ENCODE data around the gene TOLLIP.

Gene TOLLIP

DNA sequence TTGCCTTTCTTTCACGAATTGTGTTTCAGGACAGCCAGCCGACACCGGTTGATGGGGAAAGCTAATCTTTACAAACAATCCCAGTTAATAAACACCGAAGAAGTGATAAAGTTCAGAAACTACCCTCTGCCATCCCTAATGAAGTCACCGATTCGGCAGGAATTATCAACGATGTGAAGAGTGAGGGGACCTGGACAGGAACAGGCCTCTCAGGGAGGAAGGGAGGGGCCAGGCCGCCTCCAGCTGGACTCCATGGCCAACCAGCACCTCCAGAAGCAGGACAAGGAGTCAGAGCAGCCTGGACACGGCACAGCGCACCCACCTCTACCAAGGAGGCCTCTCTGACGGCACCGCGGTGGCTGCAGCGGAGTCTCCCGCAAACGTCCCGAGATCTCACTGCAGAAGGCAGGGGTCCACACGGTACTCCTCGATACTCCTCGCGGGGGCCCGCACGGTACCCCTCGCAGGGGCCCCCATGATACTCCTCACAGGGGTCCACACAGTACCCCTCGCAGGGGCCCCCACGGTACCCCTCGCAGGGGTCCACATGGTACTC is 3.9 kb downstream of the TOLLIP start:
- Histone ChIP-seq H3K4me3 (ENCODE audit: control insufficient read depth in 1 of 7, extremely low read depth in 1 of 7, insufficient read depth in 4 of 7, low read depth in 2 of 7, low read length in 6 of 7) (no peak overlapping the region), H3K27me3 (replicated peaks in 2 of 5; ENCODE audit: control insufficient read depth in 4 of 5, insufficient read depth in 5 of 5, low read length in 4 of 5) (no peaks in the 10 kb centered on the region), H3K27ac (ENCODE audit: insufficient read depth in 1 of 2, low read depth in 1 of 2, low read length in 2 of 2, poor library complexity in 1 of 2, severe bottlenecking in 2 of 2) (no peak overlapping the region), H3K4me1 (ENCODE audit: control extremely low read depth in 1 of 4, control insufficient read depth in 4 of 4, insufficient read depth in 4 of 4, low read length in 3 of 4) (peaks cover 9 to 53% (median 43%) of the 10 kb centered on the region in 4 experiments), H3K9me3 (ENCODE audit: control extremely low read depth in 1 of 5, control insufficient read depth in 4 of 5, insufficient read depth in 2 of 5, low read depth in 1 of 5, low read length in 4 of 5) (no peaks in the 10 kb centered on the region), H3K36me3 (ENCODE audit: control insufficient read depth in 4 of 4, insufficient read depth in 4 of 4, low read length in 3 of 4) (peaks cover 0 to 15% (median 8%) of the 10 kb centered on the region in 4 experiments)
- ChIA-PET POLR2A (no interaction called here), CTCF (no interaction called here)
- DNase-seq = no peak
- 96% methylated on average over 25 of the region's 27 CpGs for WGBS (ENCODE audit: insufficient coverage)

DNA sequence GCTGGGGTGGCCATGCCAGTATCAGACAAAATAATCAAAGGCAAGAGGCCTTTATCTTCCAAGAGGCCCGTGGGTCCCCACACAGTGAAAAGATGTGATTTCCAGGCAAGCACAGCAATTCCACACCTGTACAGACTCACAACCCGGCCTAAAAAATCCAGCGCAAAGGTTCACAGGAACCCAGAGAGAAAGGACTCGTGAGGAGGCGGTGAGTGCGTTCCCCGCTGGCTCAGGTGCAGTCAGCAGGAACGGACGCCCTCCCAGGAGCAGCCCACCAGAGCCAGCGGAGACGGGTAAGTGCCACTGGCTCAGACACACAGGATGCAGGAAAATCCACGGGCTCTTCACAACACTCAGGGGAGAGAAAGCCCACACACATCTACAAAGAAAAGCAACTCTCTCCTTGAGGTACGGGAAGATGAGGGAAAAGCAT is 4.4 kb downstream of the TOLLIP start:
- Histone ChIP-seq H3K27ac (ENCODE audit: insufficient read depth in 1 of 2, low read depth in 1 of 2, low read length in 2 of 2, poor library complexity in 1 of 2, severe bottlenecking in 2 of 2) (no peak overlapping the region), H3K27me3 (replicated peaks in 2 of 5; ENCODE audit: control insufficient read depth in 4 of 5, insufficient read depth in 5 of 5, low read length in 4 of 5) (no peaks in the 10 kb centered on the region), H3K36me3 (ENCODE audit: control insufficient read depth in 4 of 4, insufficient read depth in 4 of 4, low read length in 3 of 4) (peaks cover 0 to 15% (median 8%) of the 10 kb centered on the region in 4 experiments), H3K9me3 (ENCODE audit: control extremely low read depth in 1 of 5, control insufficient read depth in 4 of 5, insufficient read depth in 2 of 5, low read depth in 1 of 5, low read length in 4 of 5) (no peaks in the 10 kb centered on the region), H3K4me3 (ENCODE audit: control insufficient read depth in 1 of 7, extremely low read depth in 1 of 7, insufficient read depth in 4 of 7, low read depth in 2 of 7, low read length in 6 of 7) (no peak overlapping the region), H3K4me1 (ENCODE audit: control extremely low read depth in 1 of 4, control insufficient read depth in 4 of 4, insufficient read depth in 4 of 4, low read length in 3 of 4) (peaks cover 5 to 48% (median 38%) of the 10 kb centered on the region in 4 experiments)
- ChIA-PET CTCF (no interaction called here), POLR2A (no interaction called here)
- DNase-seq = no peak
- 92% methylated on average over 13 of the region's 13 CpGs for WGBS (ENCODE audit: insufficient coverage)

DNA sequence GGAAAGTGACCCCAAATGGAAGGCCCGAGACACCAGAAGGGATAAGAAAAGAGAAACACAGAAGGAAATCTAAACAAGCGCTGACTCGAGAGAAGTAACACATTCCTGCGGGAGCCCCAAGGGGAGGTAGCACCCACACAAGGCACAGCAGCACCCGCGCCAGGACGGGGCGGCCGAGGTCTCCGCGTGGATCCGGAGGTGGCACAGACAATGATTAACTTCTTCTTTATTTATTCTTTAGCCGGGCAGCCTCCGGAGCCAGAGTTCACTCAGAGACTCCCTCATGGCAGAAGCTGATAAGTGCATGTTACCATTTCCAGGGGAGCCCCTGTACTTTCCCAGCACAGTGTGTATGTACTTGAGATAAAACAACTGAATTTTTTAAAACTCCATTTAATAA is 5.1 kb downstream of the TOLLIP start:
- 94% methylated on average over 14 of the region's 14 CpGs for WGBS (ENCODE audit: insufficient coverage)
- H3K4me1 ChIP-seq (ENCODE audit: control extremely low read depth in 1 of 4, control insufficient read depth in 4 of 4, insufficient read depth in 4 of 4, low read length in 3 of 4) = peaks cover 5 to 43% (median 38%) of the 10 kb centered on the region in 4 experiments
- peak in 2 of 3 donors; percentile 46 to 63 for DNase-seq

DNA sequence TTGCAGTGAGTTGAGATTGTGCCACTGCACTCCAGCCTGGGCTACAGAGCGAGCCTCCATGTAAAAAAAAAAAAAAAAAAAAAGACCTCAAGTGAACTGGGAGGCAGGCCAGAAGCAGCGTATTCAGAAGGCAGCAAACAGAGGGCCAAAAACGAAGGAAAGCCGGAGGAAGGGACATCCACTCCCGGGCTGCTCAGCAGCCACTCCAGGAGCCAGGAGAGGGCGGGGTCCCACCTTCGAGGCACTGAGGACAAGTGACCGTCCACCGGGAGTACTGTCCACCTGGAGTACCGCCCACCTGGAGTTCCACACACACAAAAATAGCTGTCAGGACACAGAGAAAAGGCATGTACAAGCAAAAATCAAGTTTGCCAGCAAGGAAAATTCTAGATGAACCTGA is 5.5 kb downstream of the TOLLIP start:
- Histone ChIP-seq H3K9me3 (ENCODE audit: control extremely low read depth in 1 of 5, control insufficient read depth in 4 of 5, insufficient read depth in 2 of 5, low read depth in 1 of 5, low read length in 4 of 5) (no peaks in the 10 kb centered on the region), H3K4me1 (ENCODE audit: control extremely low read depth in 1 of 4, control insufficient read depth in 4 of 4, insufficient read depth in 4 of 4, low read length in 3 of 4) (peaks cover 5 to 43% (median 40%) of the 10 kb centered on the region in 4 experiments), H3K36me3 (ENCODE audit: control insufficient read depth in 4 of 4, insufficient read depth in 4 of 4, low read length in 3 of 4) (peaks cover 0 to 15% (median 8%) of the 10 kb centered on the region in 4 experiments), H3K4me3 (ENCODE audit: control insufficient read depth in 1 of 7, extremely low read depth in 1 of 7, insufficient read depth in 4 of 7, low read depth in 2 of 7, low read length in 6 of 7) (no peak overlapping the region), H3K27ac (ENCODE audit: insufficient read depth in 1 of 2, low read depth in 1 of 2, low read length in 2 of 2, poor library complexity in 1 of 2, severe bottlenecking in 2 of 2) (no peak overlapping the region), H3K27me3 (replicated peaks in 2 of 5; ENCODE audit: control insufficient read depth in 4 of 5, insufficient read depth in 5 of 5, low read length in 4 of 5) (no peaks in the 10 kb centered on the region)
- POLR2A ChIA-PET = no interaction called here
- 97% methylated on average over 5 of the region's 10 CpGs for WGBS (ENCODE audit: insufficient coverage)
- no peak for DNase-seq
- CTCF ChIA-PET = interaction anchor here (0.6 kb wide), 1 partner anchor 15 kb away, joined by 3 read pairs; no protein-coding TSS in a partner anchor

More for the DNA sequence above, 5.1 kb downstream of the TOLLIP start:
- Histone ChIP-seq H3K36me3 (ENCODE audit: control insufficient read depth in 4 of 4, insufficient read depth in 4 of 4, low read length in 3 of 4) (peaks cover 0 to 15% (median 8%) of the 10 kb centered on the region in 4 experiments), H3K27me3 (replicated peaks in 2 of 5; ENCODE audit: control insufficient read depth in 4 of 5, insufficient read depth in 5 of 5, low read length in 4 of 5) (no peaks in the 10 kb centered on the region), H3K27ac (ENCODE audit: insufficient read depth in 1 of 2, low read depth in 1 of 2, low read length in 2 of 2, poor library complexity in 1 of 2, severe bottlenecking in 2 of 2) (no peak overlapping the region), H3K4me3 (ENCODE audit: control insufficient read depth in 1 of 7, extremely low read depth in 1 of 7, insufficient read depth in 4 of 7, low read depth in 2 of 7, low read length in 6 of 7) (no peak overlapping the region), H3K9me3 (ENCODE audit: control extremely low read depth in 1 of 5, control insufficient read depth in 4 of 5, insufficient read depth in 2 of 5, low read depth in 1 of 5, low read length in 4 of 5) (no peaks in the 10 kb centered on the region)
- POLR2A ChIA-PET = no interaction called here
- CTCF ChIA-PET = interaction anchor here (0.6 kb wide), 1 partner anchor 15 kb away, joined by 3 read pairs; no protein-coding TSS in a partner anchor

DNA sequence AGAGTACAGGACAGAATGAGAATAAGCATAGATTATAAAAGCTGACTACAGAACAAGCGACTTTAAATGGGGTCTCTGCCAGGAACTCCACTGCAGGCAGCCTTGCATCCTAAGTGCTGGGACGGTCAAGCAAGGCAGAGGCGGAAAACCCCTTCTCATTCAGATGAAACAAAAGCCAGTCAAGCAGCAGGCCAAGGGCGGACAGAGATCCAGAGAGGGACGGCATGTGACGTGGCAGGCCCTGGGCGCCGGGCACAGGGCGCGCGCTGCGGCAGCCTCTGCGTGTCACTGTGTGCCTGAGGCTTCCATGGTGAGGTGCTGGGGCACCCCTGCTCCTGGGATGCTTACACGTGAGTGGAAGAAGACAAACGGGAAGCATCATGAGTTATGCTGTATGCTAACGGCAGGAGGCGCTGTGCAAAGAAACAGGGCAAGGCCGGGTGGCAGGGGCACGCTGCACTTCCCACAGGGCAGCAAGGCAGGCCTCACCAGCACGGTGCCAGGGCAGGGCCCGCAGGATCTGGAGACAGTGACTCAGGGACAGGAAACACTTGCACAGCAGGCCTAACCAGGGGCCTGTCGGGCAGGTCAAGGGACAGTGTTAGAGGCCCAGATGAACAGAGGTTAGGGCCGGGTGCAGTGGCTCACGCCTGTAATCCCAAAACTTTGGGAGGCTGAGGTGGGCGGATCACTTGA is 6.2 kb downstream of the TOLLIP start:
- Histone ChIP-seq H3K27ac (ENCODE audit: insufficient read depth in 1 of 2, low read depth in 1 of 2, low read length in 2 of 2, poor library complexity in 1 of 2, severe bottlenecking in 2 of 2) (no peak overlapping the region), H3K4me1 (ENCODE audit: control extremely low read depth in 1 of 4, control insufficient read depth in 4 of 4, insufficient read depth in 4 of 4, low read length in 3 of 4) (peaks cover 5 to 43% (median 40%) of the 10 kb centered on the region in 4 experiments), H3K9me3 (ENCODE audit: control extremely low read depth in 1 of 5, control insufficient read depth in 4 of 5, insufficient read depth in 2 of 5, low read depth in 1 of 5, low read length in 4 of 5) (no peaks in the 10 kb centered on the region), H3K4me3 (ENCODE audit: control insufficient read depth in 1 of 7, extremely low read depth in 1 of 7, insufficient read depth in 4 of 7, low read depth in 2 of 7, low read length in 6 of 7) (no peak overlapping the region), H3K36me3 (ENCODE audit: control insufficient read depth in 4 of 4, insufficient read depth in 4 of 4, low read length in 3 of 4) (peaks cover 0 to 18% (median 10%) of the 10 kb centered on the region in 4 experiments), H3K27me3 (replicated peaks in 2 of 5; ENCODE audit: control insufficient read depth in 4 of 5, insufficient read depth in 5 of 5, low read length in 4 of 5) (no peaks in the 10 kb centered on the region)
- CTCF ChIA-PET = no interaction called here
- DNase-seq = no peak
- POLR2A ChIA-PET = no interaction called here
- WGBS (ENCODE audit: insufficient coverage) = 93% methylated on average over 25 of the region's 25 CpGs

DNA sequence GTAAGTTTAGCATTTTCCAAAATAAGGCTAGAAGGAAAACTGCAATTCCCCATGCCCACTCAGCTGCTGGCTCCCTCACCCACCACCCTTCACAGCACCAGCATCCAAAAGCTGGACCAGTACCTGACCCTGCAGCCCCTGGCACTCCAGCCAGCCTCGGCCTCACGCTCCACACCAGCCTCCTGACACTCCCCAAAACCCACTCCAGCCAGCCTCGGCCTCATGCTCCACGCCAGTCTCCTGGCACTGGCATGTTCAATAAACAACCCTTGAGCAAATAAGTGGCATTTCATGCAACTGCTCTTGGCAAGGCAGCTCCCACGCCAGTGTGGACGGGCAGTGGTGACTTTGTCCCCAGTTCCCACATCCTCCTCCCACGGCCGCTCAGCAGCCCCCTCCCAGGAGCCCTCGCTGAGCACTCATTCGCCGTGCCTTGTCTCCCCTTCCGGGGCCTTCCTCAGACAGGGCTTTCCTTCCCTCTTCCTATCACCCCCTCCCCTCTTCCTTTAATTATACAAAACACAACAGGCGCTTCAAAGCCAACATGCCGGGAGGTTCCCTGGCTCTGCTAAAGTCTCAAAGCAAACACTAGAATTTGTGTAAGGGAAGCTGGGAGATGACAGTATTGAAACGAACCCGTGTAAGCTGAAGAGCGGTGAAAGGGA is 6.8 kb downstream of the TOLLIP start:
- CTCF ChIA-PET = no interaction called here

DNA sequence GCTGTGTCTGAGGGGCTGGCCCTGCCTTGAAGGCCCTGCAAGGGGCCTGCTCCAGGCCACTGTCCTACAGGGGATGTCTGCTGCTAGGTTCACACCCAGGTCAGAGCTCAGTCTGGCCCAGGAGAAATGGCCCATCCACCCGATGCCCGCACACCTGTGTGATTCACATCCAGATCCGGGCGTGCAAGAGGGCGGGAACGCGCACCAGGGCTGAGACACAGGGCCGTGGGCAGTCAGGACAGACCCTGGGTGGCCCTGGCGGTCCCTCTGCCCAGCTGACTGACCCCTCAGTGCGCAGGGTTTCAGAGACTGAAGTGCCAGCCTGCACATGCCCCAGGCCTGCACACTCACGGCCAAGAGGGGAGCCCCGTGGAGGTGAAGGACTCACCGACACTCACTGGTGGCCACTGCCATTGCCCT is 7.4 kb downstream of the TOLLIP start:
- WGBS (ENCODE audit: insufficient coverage) = 87% methylated on average over 13 of the region's 13 CpGs
- H3K27ac ChIP-seq (ENCODE audit: insufficient read depth in 1 of 2, low read depth in 1 of 2, low read length in 2 of 2, poor library complexity in 1 of 2, severe bottlenecking in 2 of 2) = no peak overlapping the region
- H3K4me1 ChIP-seq (ENCODE audit: control extremely low read depth in 1 of 4, control insufficient read depth in 4 of 4, insufficient read depth in 4 of 4, low read length in 3 of 4) = peaks cover 0 to 43% (median 36%) of the 10 kb centered on the region in 4 experiments

More for the DNA sequence above, 6.8 kb downstream of the TOLLIP start:
- H3K9me3 ChIP-seq (ENCODE audit: control extremely low read depth in 1 of 5, control insufficient read depth in 4 of 5, insufficient read depth in 2 of 5, low read depth in 1 of 5, low read length in 4 of 5) = no peaks in the 10 kb centered on the region
- peaks cover 0 to 24% (median 10%) of the 10 kb centered on the region in 4 experiments for H3K36me3 ChIP-seq (ENCODE audit: control insufficient read depth in 4 of 4, insufficient read depth in 4 of 4, low read length in 3 of 4)
- WGBS (ENCODE audit: insufficient coverage) = 93% methylated on average over 15 of the region's 17 CpGs
- no peak overlapping the region for H3K27ac ChIP-seq (ENCODE audit: insufficient read depth in 1 of 2, low read depth in 1 of 2, low read length in 2 of 2, poor library complexity in 1 of 2, severe bottlenecking in 2 of 2)
- peaks cover 2 to 43% (median 38%) of the 10 kb centered on the region in 4 experiments for H3K4me1 ChIP-seq (ENCODE audit: control extremely low read depth in 1 of 4, control insufficient read depth in 4 of 4, insufficient read depth in 4 of 4, low read length in 3 of 4)
- H3K4me3 ChIP-seq (ENCODE audit: control insufficient read depth in 1 of 7, extremely low read depth in 1 of 7, insufficient read depth in 4 of 7, low read depth in 2 of 7, low read length in 6 of 7) = no peak overlapping the region
- no peaks in the 10 kb centered on the region for H3K27me3 ChIP-seq (replicated peaks in 2 of 5; ENCODE audit: control insufficient read depth in 4 of 5, insufficient read depth in 5 of 5, low read length in 4 of 5)
- POLR2A ChIA-PET = no interaction called here
- no peak for DNase-seq

More for the DNA sequence above, 7.4 kb downstream of the TOLLIP start:
- no peaks in the 10 kb centered on the region for H3K27me3 ChIP-seq (replicated peaks in 2 of 5; ENCODE audit: control insufficient read depth in 4 of 5, insufficient read depth in 5 of 5, low read length in 4 of 5)
- H3K9me3 ChIP-seq (ENCODE audit: control extremely low read depth in 1 of 5, control insufficient read depth in 4 of 5, insufficient read depth in 2 of 5, low read depth in 1 of 5, low read length in 4 of 5) = no peaks in the 10 kb centered on the region
- ChIA-PET CTCF (no interaction called here), POLR2A (no interaction called here)
- H3K4me3 ChIP-seq (ENCODE audit: control insufficient read depth in 1 of 7, extremely low read depth in 1 of 7, insufficient read depth in 4 of 7, low read depth in 2 of 7, low read length in 6 of 7) = no peak overlapping the region
- H3K36me3 ChIP-seq (ENCODE audit: control insufficient read depth in 4 of 4, insufficient read depth in 4 of 4, low read length in 3 of 4) = peaks cover 0 to 30% (median 10%) of the 10 kb centered on the region in 4 experiments
- DNase-seq = no peak
